HepG2 (cell line): ENCODE data around the gene RAC3. TPM values are rescaled to one million over a fixed set of nuclear protein-coding genes. Genes with fewer than 3 reads are reported as not detected.
A peak's percentile ranks its signal among the peaks of the same experiment; 100 is the strongest.

Source experiments
- ATRX ChIP-seq: sonication (generic); formaldehyde crosslinking; IDR thresholded peaks from 2 replicates; pipeline ENCODE4 v1.4.0; 2020; ENCODE audit warnings: missing genetic modification reagents, borderline replicate concordance
- BRCA1 ChIP-seq: sonication (generic); formaldehyde crosslinking; IDR thresholded peaks from 2 replicates; pipeline ENCODE4 v1.4.0; 2020; ENCODE audit warnings: missing genetic modification reagents
- CENPX ChIP-seq: sonication (generic); formaldehyde crosslinking; IDR thresholded peaks from 2 replicates; pipeline ENCODE4 v1.9.0; 2021; ENCODE audit warnings: mild to moderate bottlenecking, missing genetic modification reagents, moderate library complexity
- CREB1 ChIP-seq, 2 experiments: fragments of 450-650 bp in 1 of 2; IDR thresholded peaks; 2 replicates each; pipeline ENCODE4 v1.6.1; 2016 to 2017; ENCODE audit warnings: control low read depth in 1 of 2, mild to moderate bottlenecking in 1 of 2, missing compliant biosample characterization in 1 of 2, missing genetic modification characterization in 1 of 2
- GATAD2A ChIP-seq: IDR thresholded peaks from 2 replicates; pipeline ENCODE4 v1.6.1; 2016
- IKZF4 ChIP-seq: sonication (generic); formaldehyde crosslinking; IDR thresholded peaks from 2 replicates; pipeline ENCODE4 v1.5.1; 2020; ENCODE audit warnings: borderline replicate concordance, mild to moderate bottlenecking, low read depth, missing genetic modification reagents; ENCODE audit errors: not compliant biosample characterization
- RFXANK ChIP-seq: IDR thresholded peaks from 2 replicates; pipeline ENCODE4 v1.6.1; 2016
- ZBTB3 ChIP-seq: sonication (generic); formaldehyde crosslinking; IDR thresholded peaks from 2 replicates; pipeline ENCODE4 v1.4.0; 2020; ENCODE audit warnings: low read depth, mild to moderate bottlenecking, moderate library complexity, missing genetic modification reagents, borderline replicate concordance
- ZNF331 ChIP-seq: sonication (generic); formaldehyde crosslinking; IDR thresholded peaks from 2 replicates; pipeline ENCODE4 v1.4.0; 2020; ENCODE audit warnings: missing genetic modification reagents
- ZNF451 ChIP-seq: sonication (generic); formaldehyde crosslinking; IDR thresholded peaks from 2 replicates; pipeline ENCODE4 v1.5.0; 2020; ENCODE audit warnings: mild to moderate bottlenecking, missing genetic modification reagents
- ZNF773 ChIP-seq: sonication (generic); formaldehyde crosslinking; IDR thresholded peaks from 2 replicates; pipeline ENCODE4 v1.4.0; 2020; ENCODE audit warnings: missing genetic modification reagents, borderline replicate concordance
- ZNF816 ChIP-seq: sonication (generic); formaldehyde crosslinking; IDR thresholded peaks from 2 replicates; pipeline ENCODE4 v1.8.0; 2022; ENCODE audit warnings: missing genetic modification reagents, mild to moderate bottlenecking, borderline replicate concordance
- polyA plus RNA-seq, 8 experiments: library from polyadenylated mRNA; depleted of rRNA in 3 of 8; stranded (reverse) in 7 of 8; unstranded in 1 of 8; fragments of >200 nt; fragmentation: Illumina TruSeq in 4 of 8; extraction: Trizol in 4 of 8; gene quantifications; 2 replicates each; pipeline versions ENCODE4 v1.2.1 to v1.2.3, GENCODE V29; 2011 to 2016; ENCODE audit warnings: low read depth in 4 of 8, missing spikeins in 1 of 8, mixed read lengths in 1 of 8; ENCODE audit not compliant: insufficient read depth in 1 of 8
- total RNA-seq, 5 experiments: library from RNA; depleted of rRNA; stranded (reverse); fragments of >200 nt; fragmentation: Illumina TruSeq; extraction: Trizol; gene quantifications; 2 replicates each; pipeline ENCODE4 v1.2.3, GENCODE V29; 2016; ENCODE audit warnings: low read depth in 1 of 5
- TF ChIP-seq, protein P1 (sequence below): sonication (generic); formaldehyde crosslinking; IDR thresholded peaks from 2 replicates; pipeline ENCODE4 v1.5.1; 2020; ENCODE audit warnings: missing genetic modification reagents, mild to moderate bottlenecking, borderline replicate concordance
- TF ChIP-seq, protein P2 (sequence below): sonication (generic); formaldehyde crosslinking; conservative IDR thresholded peaks from 2 replicates; pipeline ENCODE4 v1.4.0; 2020; ENCODE audit warnings: missing genetic modification reagents
- TF ChIP-seq, protein P3 (sequence below): IDR thresholded peaks from 2 replicates; pipeline ENCODE4 v1.6.1; 2018; ENCODE audit warnings: missing genetic modification reagents, mild to moderate bottlenecking, missing compliant biosample characterization
- TF ChIP-seq, protein P4 (sequence below): sonication (generic); formaldehyde crosslinking; IDR thresholded peaks from 2 replicates; pipeline ENCODE4 v1.8.1; 2023; ENCODE audit warnings: mild to moderate bottlenecking, inconsistent platforms, moderate library complexity, missing genetic modification reagents, borderline replicate concordance
- TF ChIP-seq, protein P5 (sequence below): sonication (generic); formaldehyde crosslinking; IDR thresholded peaks from 2 replicates; pipeline ENCODE4 v1.5.0; 2020; ENCODE audit warnings: mild to moderate bottlenecking, missing genetic modification reagents
- TF ChIP-seq, protein P6 (sequence below): sonication (generic); formaldehyde crosslinking; IDR thresholded peaks from 2 replicates; pipeline ENCODE4 v1.4.0; 2020; ENCODE audit warnings: mild to moderate bottlenecking, low read depth, missing genetic modification reagents

The RAC3 gene
- total and polyA plus RNA-seq, 2 of the 13 experiments (the other 11 are each of a cell fraction or from before 2014, with no cell fraction given) = 10.5 to 21.3 TPM

DNA sequence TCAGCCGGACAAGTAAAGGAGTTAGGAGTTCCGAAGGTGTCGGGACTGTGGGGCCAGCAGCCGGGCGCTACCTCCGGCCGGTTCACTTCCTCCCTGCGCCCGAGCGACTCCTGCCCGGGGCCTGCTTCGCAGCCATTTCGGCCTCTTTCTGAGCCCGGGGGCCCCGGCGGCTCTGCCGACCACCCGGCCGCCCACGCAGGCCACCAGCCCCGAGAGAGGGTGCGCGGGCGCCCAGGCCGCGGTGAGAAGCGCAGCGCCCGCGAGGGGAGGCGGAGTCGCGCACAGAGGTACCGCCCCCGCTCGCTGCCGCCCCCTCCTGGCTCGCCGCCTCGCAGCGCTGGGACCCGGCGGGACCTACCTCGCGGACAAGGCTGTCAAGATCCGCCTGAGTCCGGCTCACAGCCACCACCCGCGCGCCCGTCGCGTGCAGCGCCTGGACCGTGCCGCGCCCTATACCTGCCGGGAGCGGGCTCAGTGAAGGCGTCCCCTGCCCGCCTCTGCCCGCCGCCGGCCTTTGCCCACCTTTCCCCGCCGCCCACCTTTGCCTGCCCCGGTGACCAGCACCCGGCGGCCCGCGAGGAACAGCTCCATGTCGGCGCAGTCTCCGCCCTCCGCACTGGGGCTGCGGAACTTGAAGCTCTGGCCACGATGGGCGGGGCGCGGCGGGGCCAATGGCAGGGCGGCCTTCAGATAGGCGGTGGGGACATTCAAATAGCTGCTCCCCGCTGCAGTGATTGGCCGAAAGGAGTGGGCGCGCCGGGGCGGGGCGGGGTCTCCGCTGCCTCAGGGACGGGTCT is 5.8 kb downstream of the RAC3 start, which contains the start of gene DCXR (continued):
- TF ChIP-seq GATAD2A = no peak; the same call in none of the 2 replicates
- TF ChIP-seq, protein P1, sequence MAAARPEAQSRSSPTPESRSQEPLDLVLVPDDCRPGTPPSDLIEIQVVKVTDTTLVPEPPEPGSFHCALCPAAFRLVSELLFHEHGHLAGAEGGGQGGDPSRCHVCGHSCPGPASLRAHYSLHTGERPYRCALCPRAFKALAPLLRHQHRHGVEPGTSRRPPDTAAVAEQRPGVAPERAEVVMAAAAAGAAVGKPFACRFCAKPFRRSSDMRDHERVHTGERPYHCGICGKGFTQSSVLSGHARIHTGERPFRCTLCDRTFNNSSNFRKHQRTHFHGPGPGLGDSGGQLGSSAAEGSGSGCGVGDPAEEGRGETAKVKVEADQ (CRISPR knock-in tag) = peak; percentile 100
- TF ChIP-seq, protein P2, sequence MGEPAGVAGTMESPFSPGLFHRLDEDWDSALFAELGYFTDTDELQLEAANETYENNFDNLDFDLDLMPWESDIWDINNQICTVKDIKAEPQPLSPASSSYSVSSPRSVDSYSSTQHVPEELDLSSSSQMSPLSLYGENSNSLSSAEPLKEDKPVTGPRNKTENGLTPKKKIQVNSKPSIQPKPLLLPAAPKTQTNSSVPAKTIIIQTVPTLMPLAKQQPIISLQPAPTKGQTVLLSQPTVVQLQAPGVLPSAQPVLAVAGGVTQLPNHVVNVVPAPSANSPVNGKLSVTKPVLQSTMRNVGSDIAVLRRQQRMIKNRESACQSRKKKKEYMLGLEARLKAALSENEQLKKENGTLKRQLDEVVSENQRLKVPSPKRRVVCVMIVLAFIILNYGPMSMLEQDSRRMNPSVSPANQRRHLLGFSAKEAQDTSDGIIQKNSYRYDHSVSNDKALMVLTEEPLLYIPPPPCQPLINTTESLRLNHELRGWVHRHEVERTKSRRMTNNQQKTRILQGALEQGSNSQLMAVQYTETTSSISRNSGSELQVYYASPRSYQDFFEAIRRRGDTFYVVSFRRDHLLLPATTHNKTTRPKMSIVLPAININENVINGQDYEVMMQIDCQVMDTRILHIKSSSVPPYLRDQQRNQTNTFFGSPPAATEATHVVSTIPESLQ (CRISPR knock-in tag) = no peak; the same call in 1 of the 2 replicates
- no peak; the same call in 1 of the 2 replicates for TF ChIP-seq ZBTB3 (CRISPR knock-in tag)
- TF ChIP-seq, protein P3, sequence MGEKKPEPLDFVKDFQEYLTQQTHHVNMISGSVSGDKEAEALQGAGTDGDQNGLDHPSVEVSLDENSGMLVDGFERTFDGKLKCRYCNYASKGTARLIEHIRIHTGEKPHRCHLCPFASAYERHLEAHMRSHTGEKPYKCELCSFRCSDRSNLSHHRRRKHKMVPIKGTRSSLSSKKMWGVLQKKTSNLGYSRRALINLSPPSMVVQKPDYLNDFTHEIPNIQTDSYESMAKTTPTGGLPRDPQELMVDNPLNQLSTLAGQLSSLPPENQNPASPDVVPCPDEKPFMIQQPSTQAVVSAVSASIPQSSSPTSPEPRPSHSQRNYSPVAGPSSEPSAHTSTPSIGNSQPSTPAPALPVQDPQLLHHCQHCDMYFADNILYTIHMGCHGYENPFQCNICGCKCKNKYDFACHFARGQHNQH (CRISPR knock-in tag) = peak; percentile 88
- TF ChIP-seq, protein P4, sequence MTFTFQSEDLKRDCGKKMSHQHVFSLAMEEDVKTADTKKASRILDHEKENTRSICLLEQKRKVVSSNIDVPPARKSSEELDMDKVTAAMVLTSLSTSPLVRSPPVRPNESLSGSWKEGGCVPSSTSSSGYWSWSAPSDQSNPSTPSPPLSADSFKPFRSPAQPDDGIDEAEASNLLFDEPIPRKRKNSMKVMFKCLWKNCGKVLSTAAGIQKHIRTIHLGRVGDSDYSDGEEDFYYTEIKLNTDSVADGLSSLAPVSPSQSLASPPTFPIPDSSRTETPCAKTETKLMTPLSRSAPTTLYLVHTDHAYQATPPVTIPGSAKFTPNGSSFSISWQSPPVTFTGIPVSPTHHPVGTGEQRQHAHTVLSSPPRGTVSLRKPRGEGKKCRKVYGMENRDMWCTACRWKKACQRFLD (CRISPR knock-in tag) = no peak
- TF ChIP-seq ZNF816 (CRISPR knock-in tag) = peak; percentile 92; the same call in 1 of the 2 replicates
- peak; percentile 74; the same call in 1 of the 2 replicates for TF ChIP-seq ZNF331
- TF ChIP-seq, protein P5, sequence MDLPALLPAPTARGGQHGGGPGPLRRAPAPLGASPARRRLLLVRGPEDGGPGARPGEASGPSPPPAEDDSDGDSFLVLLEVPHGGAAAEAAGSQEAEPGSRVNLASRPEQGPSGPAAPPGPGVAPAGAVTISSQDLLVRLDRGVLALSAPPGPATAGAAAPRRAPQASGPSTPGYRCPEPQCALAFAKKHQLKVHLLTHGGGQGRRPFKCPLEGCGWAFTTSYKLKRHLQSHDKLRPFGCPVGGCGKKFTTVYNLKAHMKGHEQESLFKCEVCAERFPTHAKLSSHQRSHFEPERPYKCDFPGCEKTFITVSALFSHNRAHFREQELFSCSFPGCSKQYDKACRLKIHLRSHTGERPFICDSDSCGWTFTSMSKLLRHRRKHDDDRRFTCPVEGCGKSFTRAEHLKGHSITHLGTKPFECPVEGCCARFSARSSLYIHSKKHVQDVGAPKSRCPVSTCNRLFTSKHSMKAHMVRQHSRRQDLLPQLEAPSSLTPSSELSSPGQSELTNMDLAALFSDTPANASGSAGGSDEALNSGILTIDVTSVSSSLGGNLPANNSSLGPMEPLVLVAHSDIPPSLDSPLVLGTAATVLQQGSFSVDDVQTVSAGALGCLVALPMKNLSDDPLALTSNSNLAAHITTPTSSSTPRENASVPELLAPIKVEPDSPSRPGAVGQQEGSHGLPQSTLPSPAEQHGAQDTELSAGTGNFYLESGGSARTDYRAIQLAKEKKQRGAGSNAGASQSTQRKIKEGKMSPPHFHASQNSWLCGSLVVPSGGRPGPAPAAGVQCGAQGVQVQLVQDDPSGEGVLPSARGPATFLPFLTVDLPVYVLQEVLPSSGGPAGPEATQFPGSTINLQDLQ (CRISPR knock-in tag) = no peak
- no peak for TF ChIP-seq CENPX (CRISPR knock-in tag)
- TF ChIP-seq ZNF773 (CRISPR knock-in tag) = no peak; the same call in 1 of the 2 replicates
- TF ChIP-seq RFXANK (CRISPR knock-in tag) = 0 out of 2 replicates have a peak, but pooled peaks have one; percentile 58
- TF ChIP-seq CREB1 (IDR thresholded peaks at IDR 0.05) = no peak
- TF ChIP-seq CREB1 (CRISPR knock-in tag; IDR thresholded peaks at IDR 0.05) = no peak
- no peak for TF ChIP-seq ATRX (CRISPR knock-in tag)
- TF ChIP-seq BRCA1 = no peak
- TF ChIP-seq IKZF4 (CRISPR knock-in tag) = peak; percentile 82
- TF ChIP-seq, protein P6, sequence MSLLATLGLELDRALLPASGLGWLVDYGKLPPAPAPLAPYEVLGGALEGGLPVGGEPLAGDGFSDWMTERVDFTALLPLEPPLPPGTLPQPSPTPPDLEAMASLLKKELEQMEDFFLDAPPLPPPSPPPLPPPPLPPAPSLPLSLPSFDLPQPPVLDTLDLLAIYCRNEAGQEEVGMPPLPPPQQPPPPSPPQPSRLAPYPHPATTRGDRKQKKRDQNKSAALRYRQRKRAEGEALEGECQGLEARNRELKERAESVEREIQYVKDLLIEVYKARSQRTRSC (CRISPR knock-in tag) = no peak
- peak; percentile 97 for TF ChIP-seq ZNF451 (CRISPR knock-in tag)
